GM18909 (cell line): ENCODE measurements around the gene P2RX5.
"Not testable (repeated sequence)": the region's sequence is repeated elsewhere in the genome, so short reads cannot be mapped to it uniquely, and the experiment has no call there.

Source experiments
- ATAC-seq: cut with Tn5 transposase; IDR thresholded peaks from one replicate; pipeline ENCODE4 v1.9.1; 2021; ENCODE audit warnings: mild to moderate bottlenecking; ENCODE audit not compliant: unreplicated experiment, poor library complexity

Gene P2RX5

DNA sequence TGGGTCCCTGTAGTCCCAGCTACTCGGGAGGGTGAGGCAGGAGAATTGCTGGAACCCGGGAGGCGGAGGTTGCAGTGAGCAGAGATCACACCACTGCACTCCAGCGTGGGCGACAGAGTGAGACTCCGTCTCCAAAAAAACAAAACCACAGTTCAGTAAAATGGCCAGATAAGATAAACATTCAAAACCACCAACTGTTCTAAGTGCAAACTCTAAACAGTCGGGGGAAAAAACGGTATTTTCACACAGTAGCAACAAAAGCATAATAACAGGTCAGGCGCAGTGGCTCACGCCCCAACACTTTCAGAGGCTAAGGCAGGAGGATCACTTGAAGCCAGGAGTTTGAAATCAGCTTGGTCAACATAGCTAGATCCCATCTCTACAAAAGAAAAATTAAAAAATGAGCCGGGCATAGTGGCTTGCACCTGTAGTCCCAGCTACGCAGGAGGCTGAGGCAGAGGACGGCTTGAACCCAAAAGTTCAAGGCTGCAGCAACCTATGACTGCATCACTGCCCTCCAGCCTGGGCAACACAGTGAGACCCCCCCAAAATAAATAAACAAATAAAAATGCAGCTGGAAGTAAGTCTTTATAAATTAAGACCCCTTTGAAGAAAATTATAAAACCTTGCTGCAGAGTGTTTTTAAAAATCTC, 17.0 kb upstream of the P2RX5 start:
- ATAC-seq = no peak

DNA sequence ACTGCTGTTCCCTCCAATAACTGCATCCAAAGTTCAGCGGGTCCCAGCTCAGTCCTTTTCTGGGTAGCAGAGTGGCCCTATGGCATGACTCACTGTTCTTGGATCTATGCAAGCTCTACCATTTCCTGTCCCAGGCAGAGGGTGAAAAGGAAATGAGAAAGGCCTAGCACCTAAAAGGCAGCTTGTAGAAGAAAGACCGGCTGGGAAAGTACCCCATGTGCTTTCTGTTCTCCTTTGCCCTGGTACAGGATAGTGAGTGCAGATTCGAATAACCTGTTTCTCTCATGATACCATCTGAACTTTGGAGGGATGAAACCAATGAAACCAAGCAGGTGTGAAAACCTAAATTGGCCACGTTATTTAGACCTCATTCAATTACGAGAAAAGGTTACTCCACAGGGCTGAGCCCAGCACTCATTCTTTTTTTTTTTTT, 15.0 kb upstream of the P2RX5 start:
- ATAC-seq = peak; percentile 94

DNA sequence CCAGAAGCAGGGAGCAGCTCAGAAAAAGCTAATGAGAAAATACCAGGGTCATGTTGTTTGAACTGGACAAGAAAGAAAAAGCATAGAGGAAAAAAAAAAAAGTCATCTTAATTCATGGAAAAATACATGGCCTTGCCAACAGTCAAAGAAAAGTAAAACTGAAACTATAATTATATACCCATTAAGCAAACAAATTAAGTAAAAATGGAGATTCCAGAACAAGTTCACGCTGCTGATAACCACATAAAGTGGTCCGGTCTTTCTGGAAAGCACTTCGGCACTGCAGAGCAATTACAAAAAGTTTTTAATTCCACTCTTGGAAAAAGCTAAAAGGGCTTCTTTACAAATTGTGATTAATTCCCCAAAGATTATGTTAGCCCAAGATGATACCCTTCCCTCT, 12.4 kb upstream of the P2RX5 start:
- ATAC-seq = no peak

DNA sequence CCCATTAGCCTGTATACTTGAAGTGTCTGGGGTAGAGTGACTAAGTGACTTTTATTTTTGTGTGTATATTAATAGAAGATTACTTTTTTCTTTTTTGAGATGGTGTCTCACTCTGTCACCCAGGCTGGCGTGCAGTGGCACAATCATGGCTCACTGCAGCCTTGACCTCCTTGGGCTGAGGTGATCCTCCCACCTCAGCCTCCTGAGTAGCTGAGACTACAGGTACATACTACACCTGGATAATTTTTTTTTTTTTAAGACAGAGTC, 9.7 kb upstream of the P2RX5 start:
- not testable (repeated sequence) for ATAC-seq

DNA sequence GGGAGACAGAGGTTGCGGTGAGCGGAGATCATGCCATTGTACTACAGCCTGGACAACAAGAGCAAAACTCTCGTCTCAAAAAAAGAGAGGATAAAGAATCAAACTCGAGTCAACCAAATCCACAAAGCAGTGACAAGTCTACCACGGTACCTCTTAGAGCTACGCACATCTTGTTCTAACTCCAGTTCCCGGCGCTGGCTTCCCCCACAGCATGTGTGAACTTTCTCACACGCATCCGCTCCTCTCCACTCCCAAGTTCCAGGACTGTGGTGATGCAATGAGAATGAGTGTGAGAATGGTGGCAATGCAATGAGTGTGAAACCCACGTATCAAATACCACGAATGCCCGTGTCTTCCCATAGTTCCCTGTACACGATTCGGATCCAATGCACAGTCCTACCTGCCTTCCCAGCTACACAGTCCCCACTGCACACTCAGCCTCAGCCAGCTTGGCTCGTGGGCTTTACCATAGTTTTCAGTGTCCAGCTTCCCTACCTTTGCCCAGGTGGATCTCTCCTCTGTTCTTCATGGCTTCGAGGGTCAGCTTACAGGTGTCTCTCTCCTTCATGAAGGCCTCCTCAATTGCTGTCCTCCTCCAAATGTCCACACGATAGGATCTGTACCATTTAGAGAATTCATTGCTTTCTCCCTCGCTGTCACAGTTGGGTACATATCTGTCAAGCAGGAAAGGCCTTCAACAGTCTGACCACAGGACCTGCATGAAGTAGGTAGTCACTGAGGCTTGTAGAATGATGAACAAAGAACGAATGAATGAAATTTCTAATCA, 9.2 kb upstream of the P2RX5 start:
- ATAC-seq = no peak

DNA sequence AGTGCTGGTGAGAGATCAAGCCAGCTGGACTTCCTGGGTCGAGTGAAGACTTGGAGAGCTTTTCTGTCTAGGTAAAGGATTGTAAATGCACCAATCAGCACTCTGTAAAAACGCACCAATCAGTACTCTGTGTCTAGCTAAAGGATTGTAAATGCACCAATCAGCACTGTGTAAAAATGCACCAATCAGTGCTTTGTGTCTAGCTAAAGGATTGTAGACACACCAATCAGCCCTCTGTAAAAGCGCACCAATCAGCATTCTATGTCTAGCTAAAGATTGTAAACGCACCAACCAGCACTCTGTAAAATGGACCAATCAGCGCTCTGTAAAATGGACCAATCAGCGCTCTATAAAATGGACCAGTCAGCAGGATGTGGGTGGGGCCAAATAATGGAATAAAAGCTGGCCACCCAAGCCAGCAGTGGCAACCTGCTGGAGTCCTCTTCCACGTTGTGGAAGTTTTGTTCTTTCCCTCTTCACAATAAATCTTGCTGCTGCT, 6.1 kb upstream of the P2RX5 start:
- ATAC-seq = not testable (repeated sequence)

DNA sequence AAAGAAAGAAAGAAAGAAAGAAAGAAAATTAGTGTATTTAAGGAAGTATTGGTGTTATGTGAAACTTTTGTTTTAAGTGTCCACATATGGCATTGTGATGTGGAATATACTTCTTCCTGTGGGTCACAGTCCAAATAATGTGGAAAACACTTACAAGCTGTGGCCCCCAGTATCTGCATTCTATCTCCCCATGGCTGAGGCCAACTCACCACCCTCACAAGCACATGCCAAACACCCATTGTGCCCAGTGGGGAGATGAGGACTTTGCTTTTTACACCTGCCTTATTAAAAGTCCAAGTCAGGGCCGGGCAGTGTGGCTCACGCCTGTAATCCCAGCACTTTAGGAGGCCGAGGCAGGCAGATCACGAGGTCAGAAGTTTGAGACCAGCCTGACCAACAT, 4.0 kb upstream of the P2RX5 start:
- ATAC-seq = no peak

DNA sequence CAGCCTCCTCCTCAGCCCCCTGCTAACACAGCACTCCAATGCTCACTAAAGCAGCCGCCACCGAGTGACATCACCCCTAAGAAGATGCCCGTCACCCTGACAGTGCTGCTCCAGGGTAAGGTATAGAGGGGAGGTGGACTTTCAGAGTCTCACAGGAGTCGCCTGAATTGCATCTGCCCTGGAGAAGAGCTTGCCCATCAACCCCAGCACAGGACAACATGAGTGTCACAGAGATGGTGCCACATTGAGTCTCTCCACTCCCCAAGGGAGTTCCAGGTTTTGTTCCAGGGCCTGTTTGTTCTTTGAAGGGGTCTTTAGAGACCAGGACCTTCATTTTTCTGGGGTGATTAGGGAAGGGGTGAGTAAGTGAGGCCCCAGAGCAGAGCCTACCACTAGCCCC, 2.2 kb upstream of the P2RX5 start:
- ATAC-seq = no peak

DNA sequence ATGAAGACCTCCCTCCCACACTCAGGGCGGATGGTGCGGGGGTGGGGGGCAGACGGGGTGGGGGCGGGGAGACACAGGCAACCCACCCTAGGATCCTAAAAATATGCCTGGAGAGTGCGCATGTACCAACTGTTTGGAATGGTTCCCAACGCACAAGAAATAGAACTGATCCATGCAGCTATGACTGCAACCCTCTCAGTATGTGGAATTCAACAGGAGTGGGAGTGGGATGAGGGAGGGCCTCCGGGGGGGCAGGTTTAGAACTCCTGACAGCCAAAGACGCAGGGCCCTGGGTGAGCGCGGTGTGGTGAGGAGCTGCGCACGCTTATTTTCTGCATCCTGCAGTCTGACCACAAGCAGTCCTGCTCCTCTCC, 1.1 kb upstream of the P2RX5 start:
- no peak for ATAC-seq

DNA sequence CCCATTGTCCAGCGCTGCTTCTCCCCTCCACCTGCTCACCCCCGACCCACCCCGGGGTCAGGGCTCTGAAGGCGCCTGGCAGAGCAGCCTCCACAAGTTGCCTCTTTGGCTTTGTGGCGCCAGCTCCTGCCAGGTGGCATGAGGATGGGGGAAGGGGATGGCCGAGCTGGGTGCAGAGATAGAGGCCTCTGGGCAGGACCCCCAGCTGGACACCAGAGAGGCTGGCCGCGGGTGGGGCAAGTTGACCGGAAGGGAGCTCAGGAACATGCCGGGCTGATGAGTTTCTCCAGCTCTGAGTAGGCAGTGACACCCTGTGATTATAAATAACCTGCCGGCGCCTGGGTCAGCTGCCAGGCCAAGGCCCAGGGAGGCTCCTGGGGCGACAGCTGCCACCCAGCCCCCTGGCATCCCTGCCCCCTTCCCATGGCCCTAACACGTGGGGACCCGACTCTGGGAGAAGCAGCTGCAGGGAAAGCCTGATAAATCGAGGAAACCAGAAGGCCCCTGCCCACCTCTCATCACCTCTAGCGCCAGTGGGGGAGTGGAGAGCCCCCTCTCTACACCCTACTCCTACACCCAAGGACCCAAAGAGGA, 729 bp downstream of the P2RX5 start:
- no peak for ATAC-seq

DNA sequence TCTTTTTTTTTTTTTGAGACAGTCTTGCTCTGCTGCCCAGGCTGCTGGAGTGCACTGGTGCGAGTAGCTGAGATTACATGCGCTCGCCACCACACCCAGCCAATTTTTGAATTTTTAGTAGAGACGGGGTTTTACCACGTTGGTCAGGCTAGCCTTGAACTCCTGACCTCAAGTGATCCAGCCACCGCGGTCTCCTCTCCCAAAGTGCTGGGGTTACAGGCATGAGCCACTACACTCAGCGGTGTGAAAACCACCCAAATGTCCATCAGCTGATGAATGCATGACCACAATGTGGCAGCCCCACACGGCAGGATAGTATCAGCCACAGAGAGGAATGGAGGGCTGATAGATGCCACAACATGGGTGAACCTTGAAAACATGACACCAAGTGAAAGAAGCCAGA, 2.1 kb downstream of the P2RX5 start:
- peak; percentile 47 for ATAC-seq

DNA sequence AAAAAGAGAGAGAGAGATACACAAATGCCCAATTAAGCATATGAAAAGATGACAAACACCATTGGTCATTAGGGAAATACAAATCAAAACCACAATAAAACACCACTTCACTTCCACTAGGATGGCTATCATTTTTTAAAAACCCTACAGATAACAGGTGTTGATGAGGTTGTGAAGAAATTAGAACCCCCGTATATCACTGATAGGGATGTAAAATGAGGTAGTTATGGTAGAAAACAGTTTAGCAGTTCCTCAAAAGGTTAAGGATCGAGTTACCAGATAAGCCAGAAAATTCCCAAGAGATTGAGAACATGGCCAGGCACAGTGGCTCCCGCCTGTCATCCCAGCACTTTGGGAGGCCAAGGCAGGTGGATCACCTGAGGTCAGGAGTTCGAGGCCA, 2.8 kb downstream of the P2RX5 start:
- ATAC-seq = no peak

DNA sequence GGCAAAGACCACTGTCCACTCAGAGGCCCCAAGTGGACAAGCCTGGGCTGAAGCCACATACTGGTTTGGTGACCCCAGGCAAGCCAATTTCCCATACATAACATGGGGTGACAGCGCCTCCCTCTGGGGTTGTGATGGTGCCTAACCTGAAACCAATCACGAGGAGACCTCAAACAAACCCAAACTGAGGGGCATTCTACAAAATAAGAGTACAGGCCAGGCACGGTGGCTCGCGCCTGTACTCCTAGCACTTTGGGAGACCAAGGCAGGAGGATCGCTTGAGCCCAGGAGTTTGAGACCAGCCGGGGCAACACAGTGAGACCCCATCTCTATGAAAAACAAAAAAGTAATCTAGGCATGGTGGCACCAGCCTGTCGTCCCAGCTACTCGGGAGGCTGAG, 3.6 kb downstream of the P2RX5 start:
- ATAC-seq = no peak

DNA sequence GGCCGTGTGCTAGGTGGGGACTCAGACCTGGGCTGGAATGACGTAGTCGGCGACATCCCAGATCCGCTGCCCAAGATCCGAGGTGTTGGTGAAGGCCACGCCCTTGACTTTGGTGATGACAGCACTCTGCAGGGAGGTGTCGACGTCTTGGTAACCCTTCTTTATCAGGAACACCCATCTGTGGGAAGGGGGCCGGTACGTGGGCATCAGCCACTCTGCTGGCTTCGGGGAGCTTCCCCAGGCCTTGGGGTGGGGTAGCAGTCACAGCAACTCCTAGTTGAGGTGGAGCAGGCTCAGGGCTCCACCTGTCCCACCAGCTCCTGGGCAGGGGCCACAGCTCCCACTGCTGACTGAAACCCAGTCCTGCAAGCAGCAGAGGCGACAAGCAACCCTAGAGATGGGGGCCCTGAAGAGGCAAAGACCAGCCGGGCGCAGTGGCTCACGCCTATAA, 4.3 kb downstream of the P2RX5 start:
- no peak for ATAC-seq

DNA sequence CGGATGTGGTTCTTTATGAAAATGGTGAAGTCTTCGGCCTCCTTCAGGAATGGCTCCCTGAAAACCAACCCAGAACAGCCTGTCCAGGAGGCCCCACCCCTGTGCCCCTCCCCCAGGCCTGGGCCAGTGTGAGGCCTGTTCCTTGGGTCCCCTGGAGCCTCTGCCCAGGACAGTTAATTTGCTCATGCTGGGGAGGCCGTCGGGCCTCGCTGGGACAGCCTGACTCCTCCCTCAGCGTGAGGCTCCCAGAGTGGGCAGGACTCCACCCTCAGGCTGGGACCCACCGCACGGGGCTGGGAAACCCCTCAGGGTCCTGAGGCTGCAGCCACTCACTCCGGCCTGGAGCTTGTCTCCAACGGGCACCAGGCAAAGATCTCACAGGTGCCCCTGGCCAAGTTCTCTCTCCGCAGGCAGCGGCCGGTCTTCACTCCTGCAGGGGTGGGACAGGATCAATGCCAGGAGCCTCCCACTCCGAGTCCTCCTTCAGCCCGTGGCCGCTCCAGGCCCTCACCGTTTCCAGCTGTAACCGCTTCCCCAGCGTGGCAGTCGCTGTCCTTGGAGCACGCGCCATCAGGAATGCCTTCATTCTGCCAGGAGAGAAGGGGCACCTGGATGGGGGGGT, 5.8 kb downstream of the P2RX5 start:
- ATAC-seq = no peak

DNA sequence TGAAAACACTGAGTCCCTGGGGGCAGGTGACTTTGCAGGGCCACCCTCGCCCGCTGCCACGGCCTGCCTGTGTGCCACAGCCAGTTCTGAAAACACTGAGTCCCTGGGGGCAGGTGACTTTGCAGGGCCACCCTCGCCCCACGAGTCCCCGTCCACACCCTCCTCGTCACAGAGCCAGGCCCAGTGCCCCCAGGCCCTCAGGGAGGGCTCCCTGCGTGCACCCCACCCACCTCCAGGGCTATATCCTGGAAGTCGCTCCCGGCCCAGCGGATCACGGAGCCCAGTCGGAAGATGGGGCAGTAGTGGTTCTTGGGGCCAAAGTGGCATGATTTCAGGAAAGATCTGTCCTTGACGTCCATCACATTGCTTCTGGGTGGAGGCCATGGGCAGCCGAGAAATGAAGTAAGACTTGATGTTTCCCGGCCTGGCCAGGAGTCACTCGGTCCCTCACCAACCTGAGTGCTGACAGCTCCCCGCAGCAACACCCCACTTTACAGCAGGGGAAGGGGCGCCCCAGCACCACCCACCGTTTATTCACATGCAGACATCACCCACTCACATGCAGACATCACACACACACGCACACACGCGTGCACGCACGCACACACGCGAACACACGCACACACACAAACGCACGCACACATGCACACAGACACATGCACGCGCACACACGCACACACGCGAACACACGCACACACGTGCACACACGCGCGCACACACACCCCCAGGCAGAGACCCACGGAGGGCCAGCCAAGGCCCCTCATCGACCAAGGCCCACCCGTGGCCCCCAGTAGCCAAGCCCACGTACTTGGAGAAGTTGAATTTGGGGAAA, 6.5 kb downstream of the P2RX5 start:
- ATAC-seq = no peak

DNA sequence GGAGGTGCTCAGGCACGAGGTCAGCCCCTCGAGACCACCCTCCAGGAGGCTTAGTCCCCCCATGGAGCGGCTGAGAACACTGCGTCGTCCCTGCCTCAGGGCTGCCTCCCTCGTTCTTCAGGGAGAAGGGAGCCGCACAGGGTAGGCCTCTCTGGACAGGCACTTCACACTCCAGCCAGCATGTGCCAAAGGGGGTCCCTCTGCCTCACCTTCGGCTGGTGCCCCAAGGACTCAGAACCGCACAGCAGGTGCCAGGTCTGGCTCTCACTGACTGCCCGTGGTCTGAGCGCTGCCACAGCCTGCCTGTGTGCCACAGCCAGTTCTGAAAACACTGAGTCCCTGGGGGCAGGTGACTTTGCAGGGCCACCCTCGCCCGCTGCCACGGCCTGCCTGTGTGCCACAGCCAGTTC, 7.1 kb downstream of the P2RX5 start:
- ATAC-seq = no peak

DNA sequence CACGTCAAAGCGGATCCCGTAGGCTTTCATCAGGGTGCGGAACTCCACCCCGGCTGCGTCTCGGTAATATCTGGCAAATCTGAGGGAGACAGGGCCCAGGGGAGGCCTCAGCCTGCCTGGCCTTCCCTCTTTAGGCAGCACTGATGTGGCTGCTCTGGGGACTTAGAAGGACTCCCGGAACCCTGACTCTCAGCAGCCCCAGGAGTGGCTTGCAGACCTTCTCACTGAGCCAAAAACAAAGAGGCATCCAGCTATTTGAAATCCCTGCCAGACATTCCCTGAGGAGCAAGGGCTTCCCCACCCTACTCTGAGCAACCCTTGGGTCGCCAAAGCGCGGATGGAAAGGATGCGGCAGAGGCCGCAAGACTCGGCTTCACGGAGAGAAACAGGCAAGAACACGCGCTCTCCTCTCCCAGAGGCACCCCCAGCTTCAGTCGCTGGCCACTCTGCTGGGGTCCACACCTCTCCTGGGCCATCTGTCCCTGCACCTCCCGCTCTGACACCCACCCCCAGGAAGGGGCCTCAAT, 7.9 kb downstream of the P2RX5 start:
- ATAC-seq = no peak

DNA sequence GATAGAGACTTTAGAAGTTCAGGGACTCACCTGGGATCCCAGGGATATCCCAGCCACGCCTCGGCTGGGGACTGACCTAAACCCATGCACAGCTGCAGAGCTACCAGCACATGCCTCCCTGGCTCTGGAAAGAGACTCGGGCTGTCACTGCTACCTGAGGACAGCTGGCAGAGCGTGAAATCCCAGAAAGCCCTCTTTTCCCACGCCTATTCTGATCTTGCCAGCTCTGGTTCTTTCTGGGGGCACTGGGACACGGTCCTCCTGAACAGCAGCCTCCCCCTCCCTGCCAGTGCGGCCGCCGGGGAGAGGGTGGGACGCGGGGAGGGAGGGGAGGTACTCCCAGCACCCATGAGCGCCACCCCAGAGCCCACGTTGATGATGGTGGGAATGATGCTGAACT, 10.8 kb downstream of the P2RX5 start:
- no peak for ATAC-seq

DNA sequence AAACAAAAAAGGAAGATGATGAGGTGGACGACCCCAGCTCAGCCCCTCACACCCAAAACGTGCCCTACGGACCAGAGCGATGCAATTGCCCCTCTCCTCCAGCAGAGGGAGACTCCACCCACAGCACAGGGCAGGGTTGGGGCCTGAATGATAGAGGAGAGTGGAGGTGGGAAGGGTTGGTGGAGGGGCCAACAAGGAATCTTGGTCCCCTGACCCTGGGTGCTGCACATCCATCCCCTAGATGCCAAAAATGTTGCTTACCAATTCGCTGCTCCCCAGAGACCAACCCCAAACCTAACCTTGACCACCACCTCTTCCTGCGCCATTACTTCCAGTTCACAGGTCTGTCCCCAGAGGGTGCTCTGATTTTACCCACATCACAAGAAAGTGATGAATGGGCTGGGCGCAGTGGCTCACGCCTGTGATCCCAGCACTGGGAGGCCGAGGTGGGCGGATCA, 12.9 kb downstream of the P2RX5 start:
- ATAC-seq = peak; percentile 54
